T-helper 1 cell (primary cell): ENCODE data around the gene JAKMIP3.

ENCODE experiments used
- DNase-seq, 5 donors: peaks; one replicate each; pipeline ENCODE4 v3.0.0-alpha.2; 2012 to 2020

Gene JAKMIP3

GRCh38 chr10:132100091-132100481 lies 34.3 kb downstream of the JAKMIP3 start:
- DNase-seq: no peak

- no peak for DNase-seq
These were observed 35.0 kb downstream of the JAKMIP3 start for GRCh38 chr10:132100556-132101349.

GRCh38 chr10:132101529-132101928 lies 35.8 kb downstream of the JAKMIP3 start:
- no peak for DNase-seq

- DNase-seq: no peak
These were observed 36.4 kb downstream of the JAKMIP3 start for GRCh38 chr10:132102071-132102716.

- no peak for DNase-seq
These were observed 37.0 kb downstream of the JAKMIP3 start for GRCh38 chr10:132102717-132103110.

GRCh38 chr10:132103116-132103910 lies 37.6 kb downstream of the JAKMIP3 start:
- no peak for DNase-seq

- no peak for DNase-seq
These were observed 38.3 kb downstream of the JAKMIP3 start for GRCh38 chr10:132104062-132104461.

- no peak for DNase-seq
These were observed 38.9 kb downstream of the JAKMIP3 start for GRCh38 chr10:132104471-132105301.

GRCh38 chr10:132105302-132105995 lies 39.7 kb downstream of the JAKMIP3 start:
- DNase-seq: no peak

- no peak for DNase-seq
These were observed 40.7 kb downstream of the JAKMIP3 start for GRCh38 chr10:132106431-132106830.

GRCh38 chr10:132107186-132107948 lies 41.6 kb downstream of the JAKMIP3 start:
- DNase-seq: no peak

GRCh38 chr10:132107949-132108877 lies 42.5 kb downstream of the JAKMIP3 start:
- DNase-seq: no peak

GRCh38 chr10:132109341-132110110 lies 43.8 kb downstream of the JAKMIP3 start:
- DNase-seq: no peak

GRCh38 chr10:132110111-132110521 lies 44.4 kb downstream of the JAKMIP3 start:
- no peak for DNase-seq

GRCh38 chr10:132110713-132111112 lies 45.0 kb downstream of the JAKMIP3 start:
- no peak for DNase-seq

- DNase-seq: no peak
These were observed 45.5 kb downstream of the JAKMIP3 start for GRCh38 chr10:132111121-132111731.

GRCh38 chr10:132111871-132112341 lies 46.2 kb downstream of the JAKMIP3 start:
- DNase-seq: no peak

GRCh38 chr10:132112611-132113010 lies 46.9 kb downstream of the JAKMIP3 start:
- DNase-seq: no peak

- DNase-seq: no peak
These were observed 47.5 kb downstream of the JAKMIP3 start for GRCh38 chr10:132113206-132113605.
